HEK293T (cell line): ENCODE results near the gene METTL24.

Experiments
- ARNT ChIP-seq: fragments of 450-650 bp; IDR thresholded peaks from 2 replicates; pipeline ENCODE4 v1.6.1; 2017; ENCODE audit warnings: mild to moderate bottlenecking
- BHLHE40 ChIP-seq: fragments of 450-650 bp; IDR thresholded peaks from 2 replicates; pipeline ENCODE4 v1.6.1; 2016; ENCODE audit warnings: mild to moderate bottlenecking, moderate library complexity, borderline replicate concordance
- FOXK2 ChIP-seq: fragments of 450-650 bp; IDR thresholded peaks from 2 replicates; pipeline ENCODE4 v1.6.1; 2016; ENCODE audit warnings: mild to moderate bottlenecking
- FOXM1 ChIP-seq: fragments of 450-650 bp; IDR thresholded peaks from 2 replicates; pipeline ENCODE4 v1.6.1; 2017; ENCODE audit warnings: mild to moderate bottlenecking, borderline replicate concordance
- HDGF ChIP-seq: fragments of 450-650 bp; IDR thresholded peaks from 2 replicates; pipeline ENCODE4 v1.6.1; 2017; ENCODE audit warnings: antibody characterized with exemption, borderline replicate concordance
- L3MBTL2 ChIP-seq: fragments of 450-650 bp; conservative IDR thresholded peaks from 2 replicates; pipeline ENCODE4 v1.6.1; 2016; ENCODE audit warnings: mild to moderate bottlenecking
- LEF1 ChIP-seq: fragments of 450-650 bp; IDR thresholded peaks from 2 replicates; pipeline ENCODE4 v1.6.1; 2017; ENCODE audit warnings: mild to moderate bottlenecking, borderline replicate concordance
- NFRKB ChIP-seq: fragments of 450-650 bp; IDR thresholded peaks from 2 replicates; pipeline ENCODE4 v1.6.1; 2016; ENCODE audit warnings: mild to moderate bottlenecking, moderate library complexity
- SP1 ChIP-seq: fragments of 450-650 bp; IDR thresholded peaks from 2 replicates; pipeline ENCODE4 v1.6.1; 2017
- SUZ12 ChIP-seq: fragments of 450-650 bp; IDR thresholded peaks from 2 replicates; pipeline ENCODE4 v1.6.1; 2016; ENCODE audit warnings: mild to moderate bottlenecking
- TARDBP ChIP-seq: fragments of 450-650 bp; IDR thresholded peaks from 2 replicates; pipeline ENCODE4 v1.6.1; 2016
- TF ChIP-seq, protein P1 (sequence below): fragments of 450-650 bp; IDR thresholded peaks from 2 replicates; pipeline ENCODE4 v1.6.1; 2016

DNA sequence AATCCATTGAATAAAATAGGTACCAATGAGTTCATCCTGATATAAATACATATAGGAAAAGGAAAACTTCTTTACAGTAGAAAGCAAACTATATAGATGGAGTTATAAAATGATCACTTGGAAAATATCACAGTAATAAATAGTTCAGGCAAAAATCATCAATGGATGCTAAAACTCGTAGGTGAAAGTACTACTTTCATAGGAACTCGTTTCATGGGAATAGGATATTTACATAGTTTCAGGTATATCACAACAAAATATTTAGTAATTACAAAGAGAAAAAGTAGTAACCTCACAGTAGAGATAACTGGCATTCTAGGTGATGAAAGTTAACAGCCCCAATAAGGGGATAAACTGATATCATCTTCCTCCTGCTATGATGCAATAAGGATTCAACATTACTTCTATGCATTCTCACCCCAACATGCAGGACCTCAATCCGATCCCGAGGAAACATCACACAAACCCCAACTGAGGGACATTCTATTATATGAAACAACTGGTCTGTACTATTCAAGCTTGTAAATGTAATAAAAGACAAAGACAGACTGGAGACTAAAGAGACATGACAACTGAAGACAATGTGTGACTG, 43.5 kb upstream of the METTL24 start:
- TF ChIP-seq SUZ12 = no peak
- no peak for TF ChIP-seq ARNT
- no peak for TF ChIP-seq BHLHE40
- TF ChIP-seq SP1 = no peak
- no peak for TF ChIP-seq FOXM1
- TF ChIP-seq LEF1 = no peak
- TF ChIP-seq TARDBP = no peak
- TF ChIP-seq L3MBTL2 = no peak
- TF ChIP-seq FOXK2 = no peak
- no peak for TF ChIP-seq NFRKB
- no peak for TF ChIP-seq HDGF
- TF ChIP-seq, protein P1, sequence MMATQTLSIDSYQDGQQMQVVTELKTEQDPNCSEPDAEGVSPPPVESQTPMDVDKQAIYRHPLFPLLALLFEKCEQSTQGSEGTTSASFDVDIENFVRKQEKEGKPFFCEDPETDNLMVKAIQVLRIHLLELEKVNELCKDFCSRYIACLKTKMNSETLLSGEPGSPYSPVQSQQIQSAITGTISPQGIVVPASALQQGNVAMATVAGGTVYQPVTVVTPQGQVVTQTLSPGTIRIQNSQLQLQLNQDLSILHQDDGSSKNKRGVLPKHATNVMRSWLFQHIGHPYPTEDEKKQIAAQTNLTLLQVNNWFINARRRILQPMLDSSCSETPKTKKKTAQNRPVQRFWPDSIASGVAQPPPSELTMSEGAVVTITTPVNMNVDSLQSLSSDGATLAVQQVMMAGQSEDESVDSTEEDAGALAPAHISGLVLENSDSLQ = no peak
